Bronchial epithelial cell (primary cell): ENCODE results near the gene ISG15. TPM values are rescaled to one million over a fixed set of nuclear protein-coding genes. Genes with fewer than 3 reads are reported as not detected.
"Not testable (repeated sequence)": the region's sequence is repeated elsewhere in the genome, so short reads cannot be mapped to it uniquely, and the experiment has no call there.

ENCODE experiments used
- DNase-seq: peaks from one replicate; pipeline ENCODE4 v3.0.0-alpha.2; 2010; ENCODE audit warnings: low read depth
- FAIRE-seq: peaks from 2 replicates; lab custom pipeline; 2011; peaks lifted over from hg19 to GRCh38; lab: Jason Lieb, UNC
- H3K27me3 ChIP-seq: 2 replicates; pipeline ENCODE4 v1.5.1; 2011; ENCODE audit warnings: low read length; ENCODE audit not compliant: control insufficient read depth, insufficient read depth
- H3K36me3 ChIP-seq: 2 replicates; pipeline ENCODE4 v1.5.1; 2011; ENCODE audit warnings: low read length; ENCODE audit not compliant: control insufficient read depth, insufficient read depth
- H3K4me3 ChIP-seq: 2 replicates; pipeline ENCODE4 v1.5.1; 2011; ENCODE audit warnings: mild to moderate bottlenecking, low read depth, low read length, control low read depth
- CTCF ChIP-seq: IDR thresholded peaks from 2 replicates; pipeline ENCODE4 v1.5.1; 2011; ENCODE audit warnings: mild to moderate bottlenecking, moderate library complexity, low read length, control low read depth, inconsistent platforms; ENCODE audit not compliant: insufficient read depth, severe bottlenecking
- total RNA-seq: library from RNA; depleted of rRNA; stranded (reverse); fragments of >200 nt; gene quantifications from 2 replicates; pipeline ENCODE4 v1.2.1, GENCODE V29; 2014

Gene ISG15
- total RNA-seq, 1 donor from 2014 or later = 18.2 TPM

DNA sequence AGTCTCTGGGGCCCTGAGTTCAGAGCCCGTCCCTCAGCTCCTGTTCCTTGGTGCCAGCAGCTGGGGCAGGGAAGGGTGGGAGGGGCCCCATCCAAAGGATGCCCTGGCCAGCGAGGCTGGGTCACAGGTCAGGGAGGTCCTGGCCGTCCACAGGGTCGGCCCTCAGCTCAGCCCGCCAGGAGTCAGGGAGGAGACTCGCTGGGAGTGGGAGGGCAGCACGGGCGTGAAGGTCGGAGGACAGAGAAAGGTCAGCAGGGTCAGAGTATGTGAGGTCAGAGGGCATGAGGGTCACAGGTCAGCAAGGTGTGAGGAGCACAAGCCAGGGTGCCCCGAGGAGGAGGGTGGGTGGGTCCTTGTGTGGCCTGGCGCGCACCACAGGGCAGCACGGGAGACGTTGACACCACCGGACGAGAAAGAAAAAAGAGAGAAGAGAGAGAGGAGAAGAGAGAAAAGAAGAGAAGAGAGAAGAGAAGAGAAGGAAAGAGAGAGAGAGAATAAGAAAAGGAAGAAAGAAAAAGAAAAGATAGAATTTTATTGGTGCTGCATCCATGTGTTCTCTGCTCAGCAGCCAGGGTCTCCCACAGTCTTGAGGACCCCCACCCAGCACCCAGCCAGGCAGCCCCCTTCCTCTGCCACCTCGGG lies 38.5 kb upstream of the ISG15 start:
- DNase-seq (no peak), FAIRE-seq (no peak)
- no peak for TF ChIP-seq CTCF
- Histone ChIP-seq H3K36me3 (peaks cover 10% of the 10 kb centered on the region), H3K27me3 (no peaks in the 10 kb centered on the region), H3K4me3 (no peak overlapping the region)

DNA sequence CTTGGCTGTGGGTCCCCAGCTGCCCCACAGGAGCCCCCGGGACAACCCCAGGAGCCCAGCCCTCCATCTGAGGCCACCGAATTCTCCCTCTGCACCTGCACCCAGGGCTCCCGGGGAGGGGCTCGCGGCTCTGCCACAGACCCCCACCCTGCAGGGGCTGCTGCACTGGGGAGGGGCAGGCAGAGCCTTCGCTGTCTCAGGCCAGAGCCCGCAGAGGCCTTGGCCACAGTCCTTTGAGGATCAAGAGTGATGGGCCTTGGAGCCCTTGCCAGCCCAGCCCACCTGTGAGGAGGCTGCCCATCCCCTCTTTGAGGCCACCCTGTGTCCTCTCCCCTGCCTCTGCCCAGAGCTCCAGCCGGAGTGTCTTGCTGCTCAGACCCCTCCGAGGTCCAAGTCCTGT lies 37.9 kb upstream of the ISG15 start:
- TF ChIP-seq CTCF = no peak
- Histone ChIP-seq H3K36me3 (peaks cover 8% of the 10 kb centered on the region), H3K27me3 (no peaks in the 10 kb centered on the region), H3K4me3 (no peak overlapping the region)
- DNase-seq = no peak
- no peak for FAIRE-seq

DNA sequence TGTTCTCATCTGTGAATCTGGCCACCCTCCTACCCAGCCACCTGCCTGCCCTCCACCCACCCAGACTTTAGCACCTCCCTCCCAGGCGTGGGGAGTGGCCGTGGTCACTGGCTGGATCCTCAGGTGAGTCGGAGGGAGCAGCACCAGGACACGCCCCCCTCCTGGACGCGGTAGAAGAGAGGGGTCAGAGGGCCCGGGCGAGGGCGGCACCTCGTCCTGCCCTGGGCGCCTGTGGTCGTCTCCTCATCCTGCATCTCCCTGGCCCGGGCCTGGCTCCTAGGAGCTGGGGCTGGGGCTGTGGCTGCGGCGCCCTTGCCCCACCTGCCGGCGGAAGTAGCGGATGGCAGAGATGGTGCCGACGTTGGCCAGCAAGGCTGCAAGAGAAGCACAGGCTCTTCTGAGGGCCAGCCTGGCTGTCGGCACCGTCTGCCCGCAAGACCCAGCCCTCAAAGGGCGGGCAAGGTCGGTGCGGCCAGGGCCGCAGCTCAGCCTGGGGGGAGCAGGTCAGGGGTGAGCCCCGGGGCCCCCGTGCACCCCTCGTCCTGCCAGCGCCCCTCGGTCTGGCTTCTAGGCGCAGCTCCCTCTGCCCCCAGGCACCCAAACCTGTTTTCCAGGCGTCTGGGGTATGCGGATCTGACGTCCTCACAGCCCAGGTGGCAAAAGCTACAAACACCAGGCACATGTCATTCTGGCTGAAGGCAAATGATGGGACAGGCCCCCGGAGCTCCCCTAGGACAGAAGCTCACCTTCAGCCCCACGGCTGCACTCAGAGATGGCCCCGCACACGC lies 37.2 kb upstream of the ISG15 start:
- H3K27me3 ChIP-seq = no peaks in the 10 kb centered on the region
- H3K4me3 ChIP-seq = peak overlapping the region; percentile 21
- peaks cover 6% of the 10 kb centered on the region for H3K36me3 ChIP-seq
- peak; percentile 61 for DNase-seq
- no peak for FAIRE-seq
- peak; percentile 80 for TF ChIP-seq CTCF

- not testable (repeated sequence) for FAIRE-seq, DNase-seq, H3K27me3 ChIP-seq, H3K4me3 ChIP-seq, H3K36me3 ChIP-seq
These were observed 36.5 kb upstream of the ISG15 start for GRCh38 chr1:976791-977190.

DNA sequence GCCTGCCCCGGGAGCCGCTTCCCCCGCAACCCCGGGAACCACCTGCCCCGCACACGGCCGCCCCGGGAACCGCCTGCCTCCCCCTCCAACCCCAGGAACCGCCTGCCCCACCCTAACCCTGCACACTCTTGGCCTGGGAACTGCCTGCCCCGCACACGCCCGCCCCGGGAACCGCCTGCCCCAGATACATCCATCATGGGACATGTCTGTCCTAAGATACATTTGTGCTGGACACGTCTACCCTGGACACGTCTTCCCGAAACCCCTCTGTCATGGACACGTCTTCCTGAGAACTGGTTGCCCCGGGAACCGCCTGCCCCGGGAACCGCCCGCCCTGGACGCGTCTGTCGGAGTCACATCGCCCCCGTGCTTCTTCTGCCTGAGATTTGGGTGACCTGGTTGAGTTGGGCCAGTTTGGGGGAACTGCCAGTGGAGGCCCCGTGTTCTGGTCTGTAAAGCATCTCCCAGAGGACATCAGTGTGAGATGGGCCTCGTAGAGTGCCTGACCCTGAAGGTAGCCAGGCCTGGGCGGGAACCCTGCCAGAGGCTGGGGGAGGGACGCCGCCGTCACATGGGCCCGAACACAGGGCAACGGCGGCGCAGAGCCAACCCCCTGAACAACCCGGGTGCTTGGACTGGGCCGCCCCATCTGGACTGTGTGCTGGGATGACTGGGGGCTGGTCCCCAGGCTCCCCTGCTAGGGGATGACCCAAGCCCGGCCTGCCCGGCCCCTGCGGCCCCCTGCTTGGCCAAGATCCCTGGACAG lies 35.0 kb upstream of the ISG15 start:
- peaks cover 9% of the 10 kb centered on the region for H3K27me3 ChIP-seq
- no peak overlapping the region for H3K4me3 ChIP-seq
- DNase-seq = no peak
- TF ChIP-seq CTCF = no peak
- H3K36me3 ChIP-seq = peaks cover 4% of the 10 kb centered on the region
- FAIRE-seq = no peak
